B cell (primary cell): ENCODE measurements around the gene PLEKHJ1.

Source experiments
- EZH2 ChIP-seq: IDR thresholded peaks from 2 replicates; pipeline ENCODE4 v1.6.1; 2012; ENCODE audit warnings: borderline replicate concordance, low read depth, mild to moderate bottlenecking, moderate library complexity, low read length; ENCODE audit not compliant: insufficient read depth, poor library complexity, severe bottlenecking
- TF ChIP-seq, protein P1 (sequence below): fragments of 200-600 bp; IDR thresholded peaks from one replicate; pipeline ENCODE4 v1.8.0; 2022; ENCODE audit warnings: antibody characterized with exemption, mild to moderate bottlenecking

DNA sequence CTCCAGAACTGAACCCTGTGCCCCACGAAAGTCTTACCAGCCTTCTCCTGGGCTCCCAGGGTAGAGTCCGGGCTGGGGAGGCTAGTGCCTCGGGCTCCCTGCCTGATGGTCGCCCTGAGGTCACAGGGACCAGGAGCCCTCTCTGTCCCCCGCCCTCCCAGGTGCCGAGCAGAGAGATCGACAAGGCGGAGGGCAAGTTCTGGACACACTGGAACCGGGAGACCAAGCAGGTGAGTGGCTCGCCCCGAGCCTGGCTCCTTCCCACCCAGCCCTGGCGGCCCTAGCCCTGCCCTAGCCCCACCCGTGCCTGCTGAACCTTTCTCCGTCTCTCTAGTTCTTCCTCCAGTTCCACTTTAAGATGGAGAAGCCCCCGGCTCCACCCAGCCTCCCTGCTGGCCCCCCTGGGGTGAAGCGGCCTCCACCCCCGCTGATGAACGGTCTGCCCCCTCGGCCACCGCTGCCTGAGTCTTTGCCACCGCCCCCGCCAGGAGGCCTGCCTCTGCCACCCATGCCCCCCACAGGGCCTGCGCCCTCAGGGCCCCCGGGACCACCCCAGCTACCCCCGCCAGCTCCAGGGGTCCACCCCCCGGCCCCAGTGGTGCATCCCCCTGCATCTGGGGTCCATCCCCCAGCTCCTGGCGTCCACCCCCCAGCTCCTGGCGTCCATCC, 11.4 kb upstream of the PLEKHJ1 start:
- TF ChIP-seq, protein P1, sequence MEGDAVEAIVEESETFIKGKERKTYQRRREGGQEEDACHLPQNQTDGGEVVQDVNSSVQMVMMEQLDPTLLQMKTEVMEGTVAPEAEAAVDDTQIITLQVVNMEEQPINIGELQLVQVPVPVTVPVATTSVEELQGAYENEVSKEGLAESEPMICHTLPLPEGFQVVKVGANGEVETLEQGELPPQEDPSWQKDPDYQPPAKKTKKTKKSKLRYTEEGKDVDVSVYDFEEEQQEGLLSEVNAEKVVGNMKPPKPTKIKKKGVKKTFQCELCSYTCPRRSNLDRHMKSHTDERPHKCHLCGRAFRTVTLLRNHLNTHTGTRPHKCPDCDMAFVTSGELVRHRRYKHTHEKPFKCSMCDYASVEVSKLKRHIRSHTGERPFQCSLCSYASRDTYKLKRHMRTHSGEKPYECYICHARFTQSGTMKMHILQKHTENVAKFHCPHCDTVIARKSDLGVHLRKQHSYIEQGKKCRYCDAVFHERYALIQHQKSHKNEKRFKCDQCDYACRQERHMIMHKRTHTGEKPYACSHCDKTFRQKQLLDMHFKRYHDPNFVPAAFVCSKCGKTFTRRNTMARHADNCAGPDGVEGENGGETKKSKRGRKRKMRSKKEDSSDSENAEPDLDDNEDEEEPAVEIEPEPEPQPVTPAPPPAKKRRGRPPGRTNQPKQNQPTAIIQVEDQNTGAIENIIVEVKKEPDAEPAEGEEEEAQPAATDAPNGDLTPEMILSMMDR: no peak
- TF ChIP-seq EZH2: no peak
